Dedifferentiated amniotic fluid mesenchymal stem cell (primary cell): ENCODE measurements around the gene PBX4.

Experiments
- DNase-seq: peaks from one replicate; pipeline ENCODE4 v3.0.0-alpha.2; 2016; ENCODE audit errors: extremely low spot score

The PBX4 gene

DNA sequence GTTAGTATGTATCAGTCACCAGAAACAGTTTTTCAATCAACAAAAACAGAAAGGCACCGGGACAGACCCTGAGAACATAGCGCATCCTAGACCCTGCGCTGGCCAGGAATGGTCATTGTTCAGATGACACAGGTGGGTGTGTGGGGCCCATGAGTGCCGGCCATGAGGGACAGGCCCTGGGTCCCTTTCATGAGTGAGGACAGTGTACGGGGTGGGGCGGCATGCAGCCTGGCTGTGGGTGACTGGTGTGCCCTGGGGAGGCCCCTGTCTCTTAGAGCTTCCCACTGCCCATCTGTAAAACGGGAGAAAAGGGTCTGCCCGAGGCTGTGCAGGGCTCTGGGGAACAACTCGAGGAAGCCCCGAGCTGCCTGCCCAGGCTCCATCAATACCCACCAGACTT lies 25.8 kb downstream of the PBX4 start:
- DNase-seq, result no peak

GRCh38 chr19:19591133-19591825 lies 27.2 kb downstream of the PBX4 start:
- DNase-seq, result peak; percentile 95

- DNase-seq, result no peak
Measured at GRCh38 chr19:19588546-19588945, 29.9 kb downstream of the PBX4 start.

- DNase-seq, result no peak
Measured at GRCh38 chr19:19587771-19588170, 30.7 kb downstream of the PBX4 start.

- DNase-seq, result no peak
Measured at GRCh38 chr19:19584356-19584755, 34.1 kb downstream of the PBX4 start.

GRCh38 chr19:19582471-19582870 lies 36.0 kb downstream of the PBX4 start:
- no peak for DNase-seq

DNA sequence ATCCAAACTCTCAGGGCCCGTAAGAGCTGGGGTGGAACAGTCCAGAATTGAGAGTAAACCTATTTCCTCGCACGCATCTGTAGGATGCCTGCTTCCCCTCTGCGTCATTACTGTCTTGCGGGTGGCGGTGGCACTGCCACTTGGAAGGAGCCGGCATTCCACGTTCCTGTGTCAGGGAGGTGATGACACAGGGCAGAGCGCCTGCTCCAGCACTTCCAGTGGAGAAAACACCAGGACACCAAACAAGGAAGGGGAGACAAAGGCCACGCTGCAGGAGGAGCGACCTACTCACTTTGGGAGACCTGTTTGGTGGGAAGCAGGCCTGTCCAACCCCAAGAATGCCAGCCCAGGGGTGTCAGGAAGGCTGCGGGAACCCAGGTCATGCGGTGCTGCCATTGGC lies 37.1 kb downstream of the PBX4 start:
- no peak for DNase-seq

GRCh38 chr19:19580418-19580817 lies 38.1 kb downstream of the PBX4 start:
- DNase-seq, result no peak

DNA sequence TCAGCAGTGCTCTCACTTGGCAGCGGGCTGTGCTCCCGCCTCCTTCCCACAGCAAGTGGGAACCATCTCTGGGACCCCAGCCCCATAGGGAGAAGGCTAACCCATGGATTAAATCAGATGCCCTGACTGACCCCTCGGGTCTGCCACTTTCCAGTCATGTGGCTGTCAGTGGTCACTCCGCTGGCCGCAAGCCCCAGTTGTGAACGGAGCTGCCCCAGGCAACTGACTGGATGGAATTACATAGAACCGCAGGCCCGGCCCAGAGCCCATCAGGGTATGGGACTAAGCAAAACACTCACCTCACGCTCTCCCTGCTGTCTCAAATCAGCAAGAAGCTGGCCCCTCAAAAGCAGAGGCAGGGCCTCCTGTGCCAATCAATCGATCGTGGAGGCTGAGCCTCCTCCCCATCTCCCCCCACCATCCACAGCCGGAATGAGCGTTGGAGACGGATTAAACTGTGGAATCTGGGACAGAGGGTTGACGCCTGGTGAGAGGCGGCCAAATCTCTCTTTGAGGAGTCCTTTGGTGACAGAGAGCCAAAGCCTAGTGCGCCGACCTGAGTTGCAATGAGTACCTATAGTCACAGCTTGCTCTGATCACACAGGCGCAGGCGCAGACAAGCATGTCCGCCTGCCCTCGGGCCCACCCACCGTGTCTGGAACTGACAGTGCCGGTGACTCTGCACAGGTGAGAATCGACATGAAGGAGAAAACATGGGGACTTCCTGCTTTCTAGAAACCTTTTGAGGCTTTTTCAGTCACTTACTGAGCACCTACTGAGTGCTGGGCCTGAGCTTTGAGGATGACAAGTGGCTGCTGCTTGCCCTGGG lies 38.7 kb downstream of the PBX4 start:
- DNase-seq, result no peak

DNA sequence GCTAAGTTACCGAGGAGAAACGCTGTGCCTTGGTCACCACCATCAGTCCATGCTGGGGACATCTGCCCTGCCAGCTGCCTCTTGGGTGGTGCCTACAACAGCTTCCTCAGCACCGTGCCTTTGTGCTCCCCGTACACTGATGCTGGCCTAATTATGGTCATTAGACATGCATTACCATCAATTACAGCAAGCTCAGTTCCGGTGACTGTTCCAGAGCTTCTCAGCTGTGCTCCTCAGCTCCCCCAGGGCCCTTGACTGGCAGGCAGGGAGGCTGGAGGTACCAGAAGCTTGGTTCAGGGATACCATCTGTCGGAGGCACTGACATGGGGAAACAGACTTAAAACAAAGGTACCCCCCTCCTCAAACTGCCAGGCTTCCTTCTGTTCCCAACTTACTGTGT lies 40.2 kb downstream of the PBX4 start:
- no peak for DNase-seq

DNA sequence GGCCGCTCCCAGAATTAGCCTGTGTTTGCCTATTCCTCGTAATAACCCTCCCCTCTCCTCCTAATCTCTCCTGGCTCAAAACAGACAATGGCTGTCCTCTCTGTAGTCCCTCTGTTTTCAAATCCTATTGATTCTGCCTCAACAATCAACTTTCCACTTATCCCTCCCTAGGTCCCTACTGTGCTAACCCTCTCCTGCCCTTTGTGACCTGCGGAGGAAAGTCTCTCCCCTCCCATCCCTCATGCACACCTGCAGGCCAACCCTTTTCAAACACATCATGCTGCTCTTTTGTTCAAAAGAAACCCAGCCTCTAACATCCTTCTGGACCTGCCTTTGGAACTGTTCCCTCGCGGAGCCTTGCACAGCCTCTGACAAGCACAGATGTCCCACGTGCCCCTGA lies 43.1 kb downstream of the PBX4 start:
- DNase-seq, result no peak

GRCh38 chr19:19571071-19571786 lies 47.3 kb downstream of the PBX4 start:
- DNase-seq, result no peak

DNA sequence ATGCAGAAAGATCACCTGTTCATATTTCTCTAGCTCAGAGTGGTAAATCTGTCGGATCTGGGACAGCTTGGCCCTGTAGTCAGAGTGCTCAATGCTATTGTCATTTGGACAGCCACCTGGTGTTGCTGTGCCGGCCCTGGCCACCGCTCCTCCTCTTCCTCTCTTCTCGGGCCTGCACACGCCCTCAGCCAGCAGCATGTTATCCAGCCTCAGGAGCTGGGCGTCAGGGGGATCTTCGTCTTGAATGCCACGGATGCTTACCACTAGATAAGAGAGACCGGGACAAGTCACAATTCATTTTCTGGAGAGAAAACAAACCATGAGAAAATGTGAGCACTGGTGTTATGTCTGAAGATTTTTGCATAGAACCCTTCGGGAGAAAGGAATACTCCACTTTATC lies 47.9 kb downstream of the PBX4 start:
- no peak for DNase-seq

DNA sequence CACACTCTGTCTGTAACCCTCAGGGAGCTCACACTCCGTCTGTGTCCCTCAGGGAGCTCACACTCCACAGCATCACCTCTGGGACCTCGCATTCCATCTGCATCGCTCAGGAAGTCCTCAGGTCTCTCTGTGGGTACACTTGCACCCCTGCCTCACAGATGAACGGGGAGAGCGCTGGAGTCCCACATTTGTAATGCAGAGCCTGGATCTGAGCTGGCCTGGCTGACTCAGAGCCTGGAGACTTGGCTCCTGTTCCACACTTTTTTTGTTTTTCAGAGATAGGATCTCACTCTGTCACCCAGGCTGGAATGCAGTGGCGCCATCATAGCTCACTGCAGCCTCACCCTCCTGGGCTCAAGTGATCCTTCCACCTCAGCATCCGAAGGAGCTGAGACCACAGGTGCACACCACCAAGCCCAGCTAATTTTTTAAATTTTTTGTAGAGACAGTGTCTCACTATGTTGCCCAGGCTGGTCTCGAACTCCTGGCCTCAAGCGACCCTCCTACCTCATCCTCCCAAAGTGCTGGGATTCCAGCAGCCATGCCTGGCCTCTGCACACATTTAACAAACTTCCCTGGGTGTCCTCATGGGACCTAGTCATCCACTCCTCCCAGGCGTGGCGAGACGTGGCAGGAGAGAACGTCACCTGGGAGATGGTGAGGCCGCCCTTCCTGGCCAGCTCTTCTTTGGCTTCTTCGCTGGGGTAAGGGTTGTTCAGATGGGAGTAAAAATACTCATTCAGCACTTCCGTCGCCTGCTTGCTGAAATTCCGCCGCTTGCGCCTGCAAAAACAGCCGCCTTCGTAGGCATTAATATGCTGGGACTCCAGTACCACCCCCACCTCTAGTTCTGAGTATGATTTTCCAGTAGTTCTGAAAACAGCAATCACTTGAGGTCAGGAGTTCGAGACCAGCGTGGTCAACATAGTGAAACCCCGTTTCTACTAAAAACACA lies 49.4 kb downstream of the PBX4 start:
- DNase-seq, result peak; percentile 44

DNA sequence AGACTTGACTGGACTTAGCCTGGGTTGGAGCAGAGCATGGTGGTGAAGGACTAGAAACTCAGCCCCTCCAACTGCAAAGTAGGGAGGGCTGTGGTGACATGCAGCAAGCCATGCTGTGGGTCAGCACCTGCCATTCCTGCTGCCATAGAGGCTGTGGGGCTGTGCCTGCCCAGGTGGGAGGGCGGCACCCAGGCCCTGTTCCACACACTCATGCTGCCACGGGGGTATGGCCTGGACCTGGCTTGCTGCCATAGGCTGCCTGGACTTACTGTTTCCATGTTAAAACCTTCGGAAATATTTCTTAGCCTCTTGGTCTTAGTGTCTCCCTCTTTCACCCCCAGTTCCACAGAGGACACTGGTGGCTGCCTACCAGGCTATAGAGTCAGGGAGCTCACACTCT lies 51.1 kb downstream of the PBX4 start:
- DNase-seq, result no peak

DNA sequence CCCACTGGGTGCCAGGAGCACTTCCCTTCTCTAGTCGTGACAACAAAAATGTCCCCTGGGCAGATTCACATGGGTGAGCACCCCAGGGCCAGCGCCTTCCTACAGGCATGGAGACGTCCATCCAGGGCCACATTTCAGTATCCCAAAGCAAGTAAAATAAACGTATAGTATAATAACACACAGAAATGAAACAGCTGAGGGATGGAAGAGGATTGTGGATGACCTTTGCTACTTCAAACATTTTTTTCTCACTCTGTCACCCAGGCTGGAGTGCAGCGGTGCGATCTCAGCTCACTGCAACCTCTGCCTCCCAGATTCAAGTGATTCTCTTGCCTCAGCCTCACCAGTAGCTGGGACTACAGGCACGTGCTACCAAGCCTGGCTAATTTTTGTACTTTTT lies 52.2 kb downstream of the PBX4 start:
- DNase-seq, result no peak

DNA sequence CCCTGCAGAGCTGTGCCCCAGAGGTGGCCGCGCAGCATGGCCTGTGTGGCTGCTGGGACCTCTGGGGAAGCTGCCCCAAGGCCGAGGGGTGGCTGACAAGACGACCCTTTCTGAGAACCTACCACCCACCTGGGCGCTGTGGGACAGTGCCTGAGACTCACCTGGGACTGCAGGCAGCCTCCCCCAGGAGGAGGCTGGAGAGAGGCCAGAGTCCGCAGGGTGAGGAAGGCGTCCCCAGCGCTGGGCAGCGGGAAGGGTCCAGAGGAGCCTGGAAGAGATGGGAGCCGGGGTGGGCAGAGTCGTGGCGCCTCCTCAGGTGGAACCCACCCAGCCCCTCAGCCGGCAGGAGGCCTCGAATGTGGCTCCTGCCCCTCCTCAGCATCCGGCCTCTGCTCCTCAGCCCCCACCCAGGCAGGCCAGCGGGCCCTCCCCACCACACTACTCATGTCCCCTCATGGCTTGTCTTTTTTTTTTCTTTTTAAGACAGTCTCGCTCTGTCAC lies 55.1 kb downstream of the PBX4 start:
- no peak for DNase-seq

DNA sequence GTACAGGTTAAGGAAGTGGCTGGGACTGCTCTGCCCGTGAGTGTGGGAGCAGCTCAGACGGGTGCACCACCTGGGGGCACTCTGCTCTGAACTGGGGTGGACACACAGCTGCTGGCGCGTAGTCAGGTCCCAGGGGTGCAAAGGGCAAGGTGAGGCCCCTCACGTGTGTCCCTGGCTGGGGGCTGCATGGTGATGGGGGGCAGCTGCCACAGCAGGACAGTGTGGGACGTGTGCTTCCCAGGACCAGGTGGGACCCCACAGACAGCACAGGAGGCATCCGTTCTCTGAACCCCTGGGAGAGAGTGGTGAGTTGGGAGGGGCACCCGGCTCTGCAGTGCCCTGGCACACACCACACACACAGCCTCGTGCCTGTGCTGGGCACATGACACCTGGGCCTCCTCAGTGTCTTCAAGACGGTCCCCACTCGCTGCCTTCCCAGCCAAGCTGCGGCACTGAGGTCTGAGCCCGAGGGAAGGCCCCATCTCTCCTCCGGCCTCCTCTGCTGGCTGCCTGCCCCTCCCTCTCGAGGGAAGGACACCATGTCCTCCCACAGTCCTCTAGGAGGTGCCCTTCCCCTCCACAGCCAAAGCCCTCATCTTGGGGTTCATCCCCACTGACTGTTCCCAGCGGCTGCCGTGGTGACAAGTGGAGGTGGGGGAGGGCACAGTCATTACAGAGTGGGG lies 55.7 kb downstream of the PBX4 start:
- DNase-seq, result no peak

- no peak for DNase-seq
Measured at GRCh38 chr19:19561946-19562664, 56.4 kb downstream of the PBX4 start.

- DNase-seq, result no peak
Measured at GRCh38 chr19:19559931-19560330, 58.6 kb downstream of the PBX4 start.
